Fibroblast of mammary gland (primary cell): Measurements from ENCODE around the gene DYRK2.
A peak's percentile ranks its signal among the peaks of the same experiment; 100 is the strongest.

Source experiments
- DNase-seq: peaks from one replicate; pipeline ENCODE4 v3.0.0-alpha.2; 2010; ENCODE audit warnings: low read depth
- H3K4me3 ChIP-seq: 2 replicates; pipeline ENCODE4 v1.5.1; 2011; ENCODE audit warnings: low read depth, mild to moderate bottlenecking, low read length, moderate library complexity; ENCODE audit not compliant: control insufficient read depth
- CTCF ChIP-seq: conservative IDR thresholded peaks from 2 replicates; pipeline ENCODE4 v1.5.1; 2011; ENCODE audit warnings: low read depth, low read length, inconsistent platforms; ENCODE audit not compliant: control insufficient read depth, insufficient read depth

Gene DYRK2

DNA sequence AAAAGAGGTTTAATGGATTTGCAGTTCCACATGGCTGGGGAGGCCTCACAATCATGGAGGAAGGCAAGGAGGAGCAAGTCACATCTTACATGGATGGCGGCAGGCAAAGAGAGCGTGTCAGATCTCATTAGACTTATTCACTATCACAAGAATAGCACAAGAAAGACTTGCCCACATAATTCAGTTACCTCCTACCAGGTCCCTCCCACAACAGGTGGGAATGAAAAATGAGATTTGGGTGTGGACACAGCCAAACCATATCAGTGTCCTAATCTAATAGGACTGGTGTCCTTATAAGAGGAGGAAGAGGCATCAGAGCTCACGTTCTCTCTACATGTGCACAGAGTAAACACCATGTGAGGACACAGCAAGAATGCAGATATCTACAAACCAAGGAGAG lies 25.9 kb downstream of the DYRK2 start:
- DNase-seq, result no peak
- H3K4me3 ChIP-seq, result no peak overlapping the region
- no peak for TF ChIP-seq CTCF

DNA sequence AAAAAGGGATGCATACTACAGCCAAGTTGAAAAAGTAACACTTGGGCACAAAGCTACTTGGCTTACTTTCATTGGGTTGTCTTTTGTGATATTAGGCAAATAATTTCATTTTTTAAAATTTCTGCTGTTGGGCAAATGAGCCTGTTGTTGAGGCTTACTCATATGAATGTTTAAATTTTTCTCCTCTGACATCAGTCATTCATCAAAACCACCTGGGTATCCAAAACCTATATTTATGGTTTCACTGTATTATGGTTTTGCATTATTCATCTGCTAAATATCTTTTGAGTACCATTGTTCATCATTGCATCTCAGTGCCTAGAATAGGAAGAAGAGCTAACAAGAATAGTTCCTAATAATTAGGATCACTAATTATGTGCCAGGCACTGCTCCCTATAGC lies 28.1 kb downstream of the DYRK2 start:
- peak; percentile 45 for DNase-seq

DNA sequence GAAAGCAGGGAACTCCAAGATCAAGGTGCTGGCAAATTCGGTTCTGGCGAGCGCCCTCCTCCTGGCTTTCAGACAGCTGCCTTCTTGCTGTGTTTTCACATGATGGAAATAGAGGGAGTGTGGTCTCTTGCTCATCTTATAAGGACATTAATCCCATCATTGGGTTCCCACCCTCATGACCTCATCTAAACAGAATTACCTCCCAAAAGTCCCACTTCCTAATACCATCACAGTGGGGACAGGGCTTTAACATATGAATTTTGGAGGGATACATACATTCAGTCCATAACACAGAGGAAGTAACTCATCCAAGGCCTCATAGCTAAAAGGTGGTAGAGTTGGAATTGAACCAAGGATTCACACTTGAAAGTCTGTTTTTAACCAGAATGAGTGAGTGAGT lies 28.6 kb downstream of the DYRK2 start:
- DNase-seq, result peak; percentile 74
- H3K4me3 ChIP-seq, result no peak overlapping the region
- TF ChIP-seq CTCF, result no peak

More for the DNA sequence above, 28.1 kb downstream of the DYRK2 start:
- TF ChIP-seq CTCF, result no peak
- no peak overlapping the region for H3K4me3 ChIP-seq

GRCh38 chr12:67681105-67681778 lies 32.7 kb downstream of the DYRK2 start:
- TF ChIP-seq CTCF, result no peak
- H3K4me3 ChIP-seq, result no peak overlapping the region
- DNase-seq, result peak; percentile 97

GRCh38 chr12:67681941-67682620 lies 33.5 kb downstream of the DYRK2 start:
- no peak overlapping the region for H3K4me3 ChIP-seq
- TF ChIP-seq CTCF, result no peak
- no peak for DNase-seq

- TF ChIP-seq CTCF, result no peak
- no peak overlapping the region for H3K4me3 ChIP-seq
- no peak for DNase-seq
These were observed 40.8 kb downstream of the DYRK2 start for GRCh38 chr12:67689385-67689784.
